Eye (tissue), 1 donor: ENCODE data around the gene COLEC12.
"Not testable (repeated sequence)": the region's sequence is repeated elsewhere in the genome, so short reads cannot be mapped to it uniquely, and the experiment has no call there.

ENCODE experiments used
- DNase-seq: peaks from one replicate; pipeline ENCODE4 v3.0.0-alpha.2; 2015

The COLEC12 gene

DNA sequence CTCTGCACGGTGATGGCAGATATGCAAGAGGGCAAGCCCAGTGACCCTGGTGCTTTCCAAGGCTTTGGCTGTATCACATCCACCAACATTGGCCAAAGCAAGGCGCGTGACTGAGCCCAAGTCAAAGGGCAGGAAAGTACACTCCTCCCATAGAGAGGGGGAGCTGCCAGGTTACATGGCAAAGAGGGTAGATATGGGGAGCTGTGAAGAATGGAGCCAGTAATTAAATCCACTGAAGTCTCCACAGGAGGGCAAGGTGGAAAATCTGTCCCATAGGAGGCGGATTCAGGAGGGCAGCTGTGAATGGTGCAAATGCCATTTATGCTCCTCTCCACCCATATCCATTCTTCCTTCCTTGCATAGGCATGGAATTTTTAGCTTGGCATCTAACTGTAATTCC, 188.1 kb downstream of the COLEC12 start:
- no peak for DNase-seq

GRCh38 chr18:310042-310441, 190.5 kb downstream of the COLEC12 start:
- DNase-seq, result no peak

GRCh38 chr18:308086-308485, 192.4 kb downstream of the COLEC12 start:
- not testable (repeated sequence) for DNase-seq

- no peak for DNase-seq
These were observed 193.8 kb downstream of the COLEC12 start for GRCh38 chr18:306608-307255.

GRCh38 chr18:305003-305501, 195.4 kb downstream of the COLEC12 start:
- peak; percentile 53 for DNase-seq

DNA sequence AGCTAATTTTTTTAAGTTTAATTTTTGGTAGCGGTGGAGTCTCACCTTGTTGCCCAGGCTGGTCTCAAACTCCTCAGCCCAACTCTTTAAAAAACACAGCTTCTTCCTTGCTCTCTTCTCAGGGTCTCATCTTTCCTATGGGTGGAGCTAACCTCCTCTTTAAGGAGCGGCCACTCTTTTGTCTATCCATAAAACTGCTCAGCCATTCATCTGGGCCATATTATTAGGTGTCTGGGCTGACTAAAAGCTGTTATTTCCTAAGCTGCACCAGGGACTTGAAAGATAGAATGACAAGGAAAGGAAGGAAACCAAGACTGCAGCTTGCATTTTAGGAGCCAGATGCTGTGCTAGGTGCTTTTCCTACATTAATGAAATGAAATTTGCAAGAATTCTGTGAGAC, 196.9 kb downstream of the COLEC12 start:
- no peak for DNase-seq

DNA sequence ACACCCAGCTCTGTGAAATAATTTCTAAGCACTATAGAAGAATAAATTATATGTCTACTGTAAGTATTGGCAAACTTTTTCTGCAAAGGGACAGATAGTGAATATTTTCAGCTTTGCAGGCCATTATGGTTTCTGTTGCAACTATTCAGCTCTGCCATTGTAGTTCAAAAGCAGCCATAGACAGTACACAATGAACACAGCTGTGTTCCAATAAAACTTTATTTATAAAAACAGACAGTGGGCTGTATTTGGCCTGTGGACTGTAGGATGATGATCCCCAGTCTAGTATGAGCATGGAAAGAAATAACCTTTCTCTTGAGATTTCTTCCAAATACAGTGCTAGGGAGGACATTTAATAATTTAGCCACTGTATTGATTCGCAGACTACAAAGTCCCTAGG, 197.5 kb downstream of the COLEC12 start:
- no peak for DNase-seq

DNA sequence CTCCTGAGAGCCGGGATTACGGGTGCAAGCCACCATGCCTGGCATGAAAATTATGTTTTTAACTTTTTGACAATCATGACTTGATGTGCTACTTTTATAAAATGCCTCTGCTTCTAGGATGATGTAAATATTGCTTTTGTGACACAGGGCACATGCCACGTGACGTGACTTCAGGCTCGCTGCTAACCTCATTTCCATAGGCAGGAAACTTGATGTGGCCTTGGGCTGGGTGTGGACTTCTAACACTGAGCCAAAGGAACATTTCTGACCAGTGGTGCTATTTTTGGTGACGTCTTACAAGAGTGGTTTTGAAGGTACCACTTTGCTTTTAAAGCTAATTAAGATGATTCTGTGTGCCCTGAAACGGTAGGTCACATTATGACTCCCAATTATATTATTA, 198.4 kb downstream of the COLEC12 start:
- no peak for DNase-seq

DNA sequence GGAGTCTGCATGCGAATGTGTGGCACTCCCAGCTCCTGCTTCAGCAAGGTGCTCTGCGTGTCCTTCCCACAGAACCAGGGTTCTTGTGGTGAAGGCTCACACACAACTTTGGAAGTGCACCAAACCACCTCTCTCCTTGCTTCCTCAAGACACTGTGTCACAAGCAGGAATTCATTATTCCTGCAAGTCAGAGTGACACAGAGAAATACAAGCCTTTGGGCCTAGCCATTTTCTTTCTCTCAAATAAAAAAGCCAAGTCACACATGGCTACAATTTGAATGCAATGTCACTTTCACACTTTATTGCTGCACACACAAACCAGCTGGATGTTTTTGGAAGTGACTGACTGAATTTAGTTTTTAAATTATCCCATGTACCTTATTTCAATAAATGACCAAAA, 202.6 kb downstream of the COLEC12 start:
- DNase-seq, result no peak

DNA sequence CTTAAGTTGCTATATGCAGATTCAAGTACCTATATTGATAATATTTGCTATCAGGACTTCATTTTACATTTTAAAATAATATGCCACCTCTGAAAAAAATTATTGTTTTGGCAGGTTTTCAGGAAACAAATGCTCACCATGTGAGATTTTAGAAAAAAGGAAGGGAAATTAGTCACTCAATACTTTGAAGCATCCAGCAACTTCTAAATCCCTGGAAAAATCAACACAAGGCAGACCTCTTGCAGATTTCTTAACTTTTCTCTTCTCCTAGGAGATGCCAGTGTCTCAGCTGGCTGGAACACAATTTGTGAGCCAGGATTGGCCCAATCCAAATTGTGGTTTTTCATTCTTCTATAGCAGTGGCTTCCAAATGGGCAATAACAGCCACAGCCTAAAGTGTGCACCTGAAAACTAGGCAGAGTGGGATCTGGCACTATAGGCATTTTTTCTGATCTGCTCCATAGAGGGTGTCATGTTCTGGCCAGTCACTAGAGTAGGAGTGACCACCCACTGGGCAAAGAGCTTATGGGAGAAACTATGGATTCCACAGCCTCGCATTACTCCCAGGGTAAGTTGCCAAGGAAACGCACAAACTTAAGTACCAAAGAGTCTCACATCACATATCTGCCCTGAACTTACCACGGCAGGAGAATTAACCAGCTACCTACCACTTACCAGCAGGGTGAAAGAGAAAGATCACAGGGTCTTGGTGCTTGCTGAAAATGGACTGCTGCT, 204.6 kb downstream of the COLEC12 start:
- no peak for DNase-seq

DNA sequence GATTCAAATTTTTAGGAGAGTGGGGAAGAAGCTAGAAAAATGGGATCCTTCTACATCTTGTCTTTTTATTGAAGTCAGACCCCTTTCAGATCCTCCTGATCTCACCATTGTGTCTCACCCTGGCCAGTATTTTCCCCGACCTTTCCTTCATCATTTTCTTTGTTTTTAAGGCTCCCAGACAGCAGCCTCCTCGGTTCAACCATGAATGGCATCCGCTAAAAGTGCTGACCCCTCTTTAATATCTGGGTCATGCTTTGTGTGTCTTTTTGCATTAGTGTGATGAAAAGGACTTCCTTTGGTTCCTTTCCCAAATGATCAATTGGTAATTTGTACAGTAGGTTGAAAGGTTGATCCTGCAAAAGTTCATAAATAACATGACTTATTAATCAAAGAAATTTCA, 205.9 kb downstream of the COLEC12 start:
- peak; percentile 67 for DNase-seq

DNA sequence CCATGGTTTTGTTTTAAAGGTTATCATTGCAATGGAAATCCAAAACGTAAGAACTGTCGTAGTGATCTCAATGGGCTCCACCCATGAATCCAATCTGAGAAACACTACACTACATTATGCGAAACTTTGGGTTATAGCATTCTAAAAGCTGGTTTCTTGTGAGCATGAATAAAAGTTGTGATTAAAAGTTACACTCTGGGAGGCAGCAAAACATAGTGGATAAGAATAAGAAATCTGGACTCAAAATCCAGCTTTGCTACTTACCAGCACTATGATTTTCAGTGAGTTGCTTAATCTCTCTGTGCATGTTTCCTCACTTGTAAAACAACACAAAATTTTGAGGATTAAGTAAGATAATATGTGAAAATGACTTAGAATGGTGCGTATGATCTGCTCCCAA, 207.0 kb downstream of the COLEC12 start:
- DNase-seq, result no peak

- DNase-seq, result no peak
These were observed 208.2 kb downstream of the COLEC12 start for GRCh38 chr18:292271-292670.

GRCh38 chr18:289970-290369, 210.5 kb downstream of the COLEC12 start:
- not testable (repeated sequence) for DNase-seq

- no peak for DNase-seq
These were observed 211.5 kb downstream of the COLEC12 start for GRCh38 chr18:289026-289425.

DNA sequence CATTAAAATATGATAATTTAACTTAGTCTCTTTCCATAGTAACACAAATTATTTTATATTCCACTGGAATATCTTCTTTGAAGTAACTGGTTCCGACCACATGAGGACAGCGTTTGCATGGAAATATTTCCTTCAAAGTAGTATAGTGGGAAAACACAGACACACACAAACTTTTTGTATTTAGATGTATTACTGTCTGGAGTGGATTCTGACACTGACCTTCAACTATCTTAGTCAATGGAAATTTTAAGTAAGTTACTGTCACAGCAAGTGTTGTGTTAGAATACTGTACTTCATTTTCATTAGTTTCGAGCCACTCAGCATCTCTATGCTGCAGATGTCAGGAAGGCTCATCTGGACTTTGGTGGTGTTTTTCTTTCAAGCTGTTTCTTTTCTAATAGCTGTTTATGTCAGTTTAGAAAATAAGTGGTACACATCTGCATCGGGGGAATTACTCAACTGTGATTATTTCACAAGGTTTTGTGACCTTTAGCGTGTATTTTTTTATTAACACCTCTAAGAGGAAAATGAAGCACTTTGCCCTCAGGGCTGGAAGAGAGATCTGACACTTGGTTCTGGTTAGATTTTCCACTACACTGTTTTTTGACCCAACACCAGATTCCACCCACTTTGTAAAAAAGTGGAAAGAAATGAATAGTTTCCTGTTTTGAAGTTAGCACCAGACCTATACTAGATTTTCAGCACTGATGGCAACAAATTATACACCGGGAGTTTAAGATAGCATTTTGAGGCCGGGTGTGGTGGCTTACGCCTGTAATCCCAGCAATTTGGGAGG, 213.8 kb downstream of the COLEC12 start:
- DNase-seq, result peak; percentile 73

DNA sequence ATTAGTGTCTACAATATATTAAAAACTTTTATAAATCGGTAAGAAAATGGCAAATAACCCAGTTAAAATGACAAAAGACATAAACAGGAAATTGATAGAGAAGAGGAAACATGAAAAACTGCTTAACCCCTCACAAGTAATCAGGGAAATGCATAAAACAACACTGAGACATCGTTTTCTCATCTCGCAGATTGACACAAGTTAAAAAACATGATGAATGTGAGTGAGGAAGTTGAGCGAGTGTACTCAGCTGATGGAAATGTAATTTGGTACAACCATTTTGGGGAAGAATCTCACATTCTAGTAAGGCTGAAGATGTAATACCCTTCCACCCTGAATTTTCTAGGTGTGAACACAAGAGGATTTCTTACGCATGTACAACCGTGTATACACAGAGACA, 214.7 kb downstream of the COLEC12 start:
- no peak for DNase-seq

GRCh38 chr18:275486-275885, 225.0 kb downstream of the COLEC12 start:
- DNase-seq, result no peak

- DNase-seq, result peak; percentile 4
These were observed 226.2 kb downstream of the COLEC12 start for GRCh38 chr18:274313-274712.

- no peak for DNase-seq
These were observed 227.0 kb downstream of the COLEC12 start for GRCh38 chr18:273525-273924.

DNA sequence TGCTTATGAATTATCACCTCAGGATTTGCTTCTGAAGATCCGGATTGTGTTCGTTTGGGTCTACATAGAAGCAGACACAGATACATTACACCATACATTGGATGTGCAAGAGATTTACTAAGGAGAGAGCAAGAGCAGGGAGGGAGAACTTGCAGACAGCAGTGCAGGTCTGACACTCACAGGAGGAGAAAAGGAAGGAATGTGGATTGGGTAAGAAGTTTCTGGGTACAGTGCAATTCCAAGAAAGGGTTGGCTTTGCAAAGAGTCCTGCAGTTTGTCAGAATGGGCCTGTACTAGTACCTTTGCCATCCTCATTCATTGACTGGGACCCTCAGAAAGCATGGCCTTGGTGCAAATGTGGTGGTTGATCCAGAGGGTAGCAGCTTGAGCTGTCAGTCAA, 227.9 kb downstream of the COLEC12 start:
- DNase-seq, result no peak

GRCh38 chr18:269480-270095, 230.9 kb downstream of the COLEC12 start:
- DNase-seq, result no peak
